H9 (cell line): ENCODE results near the gene FSD1. TPM values are rescaled to one million over a fixed set of nuclear protein-coding genes. Genes with fewer than 3 reads are reported as not detected.

Experiments used
- DNase-seq: peaks from one replicate; pipeline ENCODE4 v3.0.0-alpha.2; 2017
- H2AFZ ChIP-seq: one replicate; pipeline ENCODE4 v1.6.1; 2013; ENCODE audit warnings: mild to moderate bottlenecking, low read length, control low read depth, moderate library complexity
- H2AK5ac ChIP-seq: 2 replicates; pipeline ENCODE4 v1.6.1; 2013; ENCODE audit warnings: low read length, control low read depth, mixed read lengths; ENCODE audit not compliant: insufficient read length
- H2BK120ac ChIP-seq: one replicate; pipeline ENCODE4 v1.6.1; 2013; ENCODE audit warnings: low read depth, mild to moderate bottlenecking, low read length, control low read depth, inconsistent platforms; ENCODE audit not compliant: poor library complexity, severe bottlenecking
- H2BK12ac ChIP-seq: 2 replicates; pipeline ENCODE4 v1.6.1; 2013; ENCODE audit warnings: low read length, control low read depth, mixed read lengths, low read depth; ENCODE audit not compliant: insufficient read length
- H2BK15ac ChIP-seq: 2 replicates; pipeline ENCODE4 v1.6.1; 2013; ENCODE audit warnings: low read depth, low read length, control low read depth
- H2BK20ac ChIP-seq: one replicate; pipeline ENCODE4 v1.6.1; 2013; ENCODE audit warnings: low read depth, mild to moderate bottlenecking, low read length, control low read depth, inconsistent platforms; ENCODE audit not compliant: poor library complexity, severe bottlenecking
- H2BK5ac ChIP-seq: 2 replicates; pipeline ENCODE4 v1.6.1; 2013; ENCODE audit warnings: low read length, control low read depth, mixed read lengths; ENCODE audit not compliant: insufficient read length
- H3K14ac ChIP-seq: 2 replicates; pipeline ENCODE4 v1.6.1; 2013; ENCODE audit warnings: low read length, control low read depth; ENCODE audit not compliant: insufficient read depth
- H3K18ac ChIP-seq: 2 replicates; pipeline ENCODE4 v1.6.1; 2013; ENCODE audit warnings: low read depth, mild to moderate bottlenecking, mixed read lengths, low read length, control low read depth; ENCODE audit not compliant: insufficient read length
- H3K23ac ChIP-seq: 2 replicates; pipeline ENCODE4 v1.6.1; 2013; ENCODE audit warnings: low read length, control low read depth, mixed read lengths, low read depth; ENCODE audit not compliant: insufficient read length
- H3K23me2 ChIP-seq: 2 replicates; pipeline ENCODE4 v1.6.1; 2013; ENCODE audit warnings: low read depth, mild to moderate bottlenecking, mixed read lengths, low read length, control low read depth; ENCODE audit not compliant: insufficient read length, poor library complexity, severe bottlenecking
- H3K27ac ChIP-seq: 2 replicates; pipeline ENCODE4 v1.5.1; 2013; ENCODE audit warnings: low read length, control low read depth, mixed read lengths, low read depth; ENCODE audit not compliant: insufficient read length
- H3K27me3 ChIP-seq: 2 replicates; pipeline ENCODE4 v1.6.1; 2013; ENCODE audit warnings: low read length, control low read depth, inconsistent platforms; ENCODE audit not compliant: insufficient read depth
- H3K4ac ChIP-seq: 2 replicates; pipeline ENCODE4 v1.6.1; 2013; ENCODE audit warnings: low read depth, mild to moderate bottlenecking, control low read depth, inconsistent platforms, low read length, moderate library complexity
- H3K4me1 ChIP-seq: 2 replicates; pipeline ENCODE4 v1.6.1; 2013; ENCODE audit warnings: low read length, control low read depth, inconsistent platforms; ENCODE audit not compliant: insufficient read depth
- H3K4me2 ChIP-seq: 2 replicates; pipeline ENCODE4 v1.6.1; 2013; ENCODE audit warnings: low read length, control low read depth, mixed read lengths; ENCODE audit not compliant: insufficient read length, insufficient read depth
- H3K56ac ChIP-seq: 2 replicates; pipeline ENCODE4 v1.6.1; 2013; ENCODE audit warnings: low read depth, mild to moderate bottlenecking, mixed read lengths, low read length, control low read depth; ENCODE audit not compliant: insufficient read length
- H3K79me1 ChIP-seq: 2 replicates; pipeline ENCODE4 v1.6.1; 2013; ENCODE audit warnings: low read depth, mild to moderate bottlenecking, moderate library complexity, low read length, control low read depth, inconsistent platforms; ENCODE audit not compliant: insufficient read depth, poor library complexity, severe bottlenecking
- H3K79me2 ChIP-seq: 2 replicates; pipeline ENCODE4 v1.6.1; 2013; ENCODE audit warnings: low read length, control low read depth, inconsistent platforms; ENCODE audit not compliant: insufficient read depth
- H3K9ac ChIP-seq: 2 replicates; pipeline ENCODE4 v1.6.1; 2013; ENCODE audit warnings: low read length, control low read depth, mixed read lengths; ENCODE audit not compliant: insufficient read length; ENCODE audit errors: extremely low read depth
- H3K9me3 ChIP-seq: one replicate; pipeline ENCODE4 v1.6.1; 2013; ENCODE audit warnings: low read depth, low read length, inconsistent platforms; ENCODE audit not compliant: control insufficient read depth
- H3T11ph ChIP-seq: one replicate; pipeline ENCODE4 v1.6.1; 2013; ENCODE audit warnings: mild to moderate bottlenecking, low read length, control low read depth, inconsistent platforms
- H4K20me1 ChIP-seq: one replicate; pipeline ENCODE4 v1.6.1; 2013; ENCODE audit not compliant: control insufficient read depth, insufficient read length, insufficient read depth
- H4K5ac ChIP-seq: 2 replicates; pipeline ENCODE4 v1.6.1; 2013; ENCODE audit warnings: low read depth, mild to moderate bottlenecking, mixed read lengths, low read length, control low read depth; ENCODE audit not compliant: insufficient read length
- H4K8ac ChIP-seq: replicated peaks from 2 replicates; pipeline ENCODE4 v1.6.1; 2013; ENCODE audit warnings: low read length, control low read depth, mixed read lengths, low read depth; ENCODE audit not compliant: insufficient read length
- H4K91ac ChIP-seq: 2 replicates; pipeline ENCODE4 v1.6.1; 2013; ENCODE audit warnings: low read depth, mild to moderate bottlenecking, moderate library complexity, mixed read lengths, low read length, control low read depth; ENCODE audit not compliant: insufficient read length
- H3K27ac Mint-ChIP-seq, 3 experiments: 2 replicates in 2 of 3; 3 replicates in 1 of 3; pipeline ENCODE4 v1.8.0; 2020 to 2021; ENCODE audit warnings: mixed read lengths in 3 of 3, mild to moderate bottlenecking in 1 of 3, moderate library complexity in 1 of 3
- H3K27me3 Mint-ChIP-seq: 2 replicates; pipeline ENCODE4 v1.8.0; 2021; ENCODE audit warnings: low read depth, mild to moderate bottlenecking, moderate library complexity, mixed read lengths
- H3K36me3 Mint-ChIP-seq, 3 experiments: 2 replicates in 2 of 3; 3 replicates in 1 of 3; pipeline ENCODE4 v1.8.0; 2020 to 2021; ENCODE audit warnings: low read depth in 3 of 3, mixed read lengths in 3 of 3; ENCODE audit not compliant: insufficient read depth in 1 of 3
- H3K4me1 Mint-ChIP-seq, 2 experiments: 2 replicates each; pipeline ENCODE4 v1.8.0; 2020; ENCODE audit warnings: mixed read lengths in 2 of 2
- H3K4me3 Mint-ChIP-seq, 2 experiments: 2 replicates in 1 of 2; 3 replicates in 1 of 2; pipeline ENCODE4 v1.8.0; 2020 to 2021; ENCODE audit warnings: mild to moderate bottlenecking in 2 of 2, mixed read lengths in 2 of 2, moderate library complexity in 1 of 2
- H3K9me3 Mint-ChIP-seq, 2 experiments: 2 replicates in 1 of 2; 3 replicates in 1 of 2; pipeline ENCODE4 v1.8.0; 2020; ENCODE audit warnings: mild to moderate bottlenecking in 2 of 2, mixed read lengths in 2 of 2, moderate library complexity in 1 of 2
- WGBS: extraction: QIAGEN DNeasy Blood & Tissue Kit; methylation state at CpG from one replicate; pipeline ENCODE4 v1.1.7; 2013; ENCODE audit warnings: missing lambda C conversion rate, low lambda C conversion rate, mixed read lengths; ENCODE audit not compliant: insufficient read length; ENCODE audit errors: extremely low coverage; 5-methylcytosine and 5-hydroxymethylcytosine counted together
- total RNA-seq: library from RNA; stranded (reverse); gene quantifications from 2 replicates; pipeline ENCODE4 v1.2.1, GENCODE V29; 2021
- TF ChIP-seq, protein P1 (sequence below): fragments of 200-600 bp; sonication (generic); conservative IDR thresholded peaks from 3 replicates; pipeline ENCODE4 v1.8.0; 2021; ENCODE audit warnings: antibody characterized with exemption, mild to moderate bottlenecking

The FSD1 gene
- total RNA-seq, 1 experiment from 2014 or later = 53.6 TPM

DNA sequence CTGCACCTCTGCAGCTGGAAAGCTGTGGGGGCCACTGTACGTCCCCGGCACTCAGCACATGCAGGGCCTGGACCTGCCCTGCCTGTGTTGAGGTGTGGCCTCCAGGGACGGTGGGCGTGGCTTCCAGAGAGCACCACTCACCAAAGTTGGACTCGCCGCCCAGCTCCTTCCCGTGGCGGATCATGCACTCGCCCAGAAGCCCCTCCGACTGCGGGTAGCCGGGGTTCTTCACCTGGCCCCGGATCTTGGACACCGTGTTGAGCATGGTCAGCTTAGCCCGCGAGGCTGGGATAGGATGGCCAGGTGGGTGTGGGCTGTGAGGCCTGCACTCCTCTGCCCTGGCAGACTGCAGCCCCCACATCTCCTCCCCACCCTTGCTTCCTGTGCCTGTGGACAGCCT is 60.9 kb downstream of the FSD1 start:
- Histone ChIP-seq H2BK5ac (no peak overlapping the region), H4K20me1 (no peaks in the 10 kb centered on the region), H4K5ac (no peak overlapping the region), H4K91ac (no peak overlapping the region), H2AFZ (no peak overlapping the region), H3K18ac (no peak overlapping the region), H4K8ac (no peak overlapping the region), H2BK15ac (no peak overlapping the region), H3K4ac (no peak overlapping the region), H3K23ac (no peak overlapping the region), H3K79me2 (no peaks in the 10 kb centered on the region), H3K27ac (no peak overlapping the region), H2AK5ac (no peak overlapping the region), H3K23me2 (no peaks in the 10 kb centered on the region), H3T11ph (no peak overlapping the region), H2BK120ac (no peak overlapping the region), H3K9ac (no peak overlapping the region), H3K4me2 (no peak overlapping the region), H3K27me3 (no peaks in the 10 kb centered on the region), H3K4me1 (no peaks in the 10 kb centered on the region; the same call in 1 of the 2 replicates), H2BK20ac (no peak overlapping the region), H2BK12ac (no peak overlapping the region), H3K79me1 (no peaks in the 10 kb centered on the region), H3K14ac (no peak overlapping the region; the same call in 1 of the 2 replicates), H3K9me3 (no peaks in the 10 kb centered on the region), H3K56ac (no peak overlapping the region)
- Mint-ChIP-seq H3K27me3 (peaks cover 6% of the 10 kb centered on the region), H3K27ac (no peak overlapping the region), H3K4me1 (peaks cover 16 to 24% of the 10 kb centered on the region in 2 experiments), H3K4me3 (no peak overlapping the region), H3K36me3 (peaks cover 0 to 31% (median 15%) of the 10 kb centered on the region in 3 experiments; a peak in 6 of 7 replicates), H3K9me3 (no peaks in the 10 kb centered on the region)
- TF ChIP-seq, protein P1, sequence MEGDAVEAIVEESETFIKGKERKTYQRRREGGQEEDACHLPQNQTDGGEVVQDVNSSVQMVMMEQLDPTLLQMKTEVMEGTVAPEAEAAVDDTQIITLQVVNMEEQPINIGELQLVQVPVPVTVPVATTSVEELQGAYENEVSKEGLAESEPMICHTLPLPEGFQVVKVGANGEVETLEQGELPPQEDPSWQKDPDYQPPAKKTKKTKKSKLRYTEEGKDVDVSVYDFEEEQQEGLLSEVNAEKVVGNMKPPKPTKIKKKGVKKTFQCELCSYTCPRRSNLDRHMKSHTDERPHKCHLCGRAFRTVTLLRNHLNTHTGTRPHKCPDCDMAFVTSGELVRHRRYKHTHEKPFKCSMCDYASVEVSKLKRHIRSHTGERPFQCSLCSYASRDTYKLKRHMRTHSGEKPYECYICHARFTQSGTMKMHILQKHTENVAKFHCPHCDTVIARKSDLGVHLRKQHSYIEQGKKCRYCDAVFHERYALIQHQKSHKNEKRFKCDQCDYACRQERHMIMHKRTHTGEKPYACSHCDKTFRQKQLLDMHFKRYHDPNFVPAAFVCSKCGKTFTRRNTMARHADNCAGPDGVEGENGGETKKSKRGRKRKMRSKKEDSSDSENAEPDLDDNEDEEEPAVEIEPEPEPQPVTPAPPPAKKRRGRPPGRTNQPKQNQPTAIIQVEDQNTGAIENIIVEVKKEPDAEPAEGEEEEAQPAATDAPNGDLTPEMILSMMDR = no peak
- DNase-seq = no peak
- no CpG with 5 or more reads among the region's 16 CpGs for WGBS
